Hepatocyte (in vitro differentiated cells): Measurements from ENCODE around the gene CHRNE. TPM values are rescaled to one million over a fixed set of nuclear protein-coding genes. Genes with fewer than 3 reads are reported as not detected.

Experiments used
- DNase-seq: peaks from one replicate; pipeline ENCODE4 v3.0.0-alpha.2; 2016; ENCODE audit warnings: low spot score
- H2AFZ ChIP-seq: fragments of 200-600 bp; sonication (generic); 2 replicates; pipeline ENCODE4 v1.6.0; 2016; ENCODE audit warnings: antibody characterized with exemption, mild to moderate bottlenecking
- H3K27ac ChIP-seq: fragments of 200-600 bp; sonication (generic); 2 replicates; pipeline ENCODE4 v1.5.1; 2016; ENCODE audit warnings: mild to moderate bottlenecking
- H3K27me3 ChIP-seq: fragments of 200-600 bp; sonication (generic); 2 replicates; pipeline ENCODE4 v1.6.1; 2016
- H3K36me3 ChIP-seq: fragments of 200-600 bp; sonication (generic); replicated peaks from 2 replicates; pipeline ENCODE4 v1.5.1; 2016; ENCODE audit warnings: low read depth; ENCODE audit not compliant: insufficient read depth
- H3K4me1 ChIP-seq: fragments of 200-600 bp; sonication (generic); 2 replicates; pipeline ENCODE4 v1.5.1; 2016; ENCODE audit warnings: mild to moderate bottlenecking, moderate library complexity; ENCODE audit not compliant: insufficient read depth
- H3K4me2 ChIP-seq: fragments of 200-600 bp; sonication (generic); 2 replicates; pipeline ENCODE4 v1.6.0; 2016
- H3K4me3 ChIP-seq: fragments of 200-600 bp; sonication (generic); 2 replicates; pipeline ENCODE4 v1.5.1; 2016; ENCODE audit warnings: mild to moderate bottlenecking
- H3K79me2 ChIP-seq: fragments of 200-600 bp; sonication (generic); 2 replicates; pipeline ENCODE4 v1.6.0; 2017; ENCODE audit warnings: mild to moderate bottlenecking
- H3K9me2 ChIP-seq: fragments of 200-600 bp; sonication (generic); replicated peaks from 2 replicates; pipeline ENCODE4 v1.6.0; 2017; ENCODE audit warnings: mild to moderate bottlenecking; ENCODE audit not compliant: insufficient read depth
- H3K9me3 ChIP-seq: fragments of 200-600 bp; sonication (generic); 2 replicates; pipeline ENCODE4 v1.5.1; 2016; ENCODE audit warnings: low read depth, mild to moderate bottlenecking
- H4K20me1 ChIP-seq: fragments of 200-600 bp; sonication (generic); 2 replicates; pipeline ENCODE4 v1.6.0; 2016; ENCODE audit warnings: mild to moderate bottlenecking; ENCODE audit not compliant: insufficient read depth, poor library complexity, severe bottlenecking
- EZH2 ChIP-seq: fragments of 200-600 bp; sonication (generic); IDR thresholded peaks from 2 replicates; pipeline ENCODE4 v1.6.1; 2016; ENCODE audit warnings: antibody characterized with exemption, mild to moderate bottlenecking, borderline replicate concordance
- EZH2phosphoT487 ChIP-seq: fragments of 200-600 bp; sonication (generic); IDR thresholded peaks from one replicate; pipeline ENCODE4 v1.6.1; 2018; ENCODE audit warnings: antibody characterized with exemption, mild to moderate bottlenecking, low read depth, moderate library complexity; ENCODE audit not compliant: unreplicated experiment, severe bottlenecking
- WGBS: methylation state at CpG from one replicate; pipeline ENCODE4 v1.1.6; 2016; ENCODE audit warnings: low lambda C conversion rate; ENCODE audit errors: missing lambda C conversion rate; 5-methylcytosine and 5-hydroxymethylcytosine counted together
- polyA plus RNA-seq: library from polyadenylated mRNA; unstranded; fragments of >200 nt; fragmentation: Nextera tagmentation; extraction: Ambion mirVana; gene quantifications from 2 replicates; pipeline ENCODE4 v1.2.1, GENCODE V29; 2016
- total RNA-seq: library from RNA; depleted of rRNA; stranded (reverse); fragments of >200 nt; gene quantifications from 2 replicates; pipeline ENCODE4 v1.2.3, GENCODE V29; 2014
- TF ChIP-seq, protein P1 (sequence below): fragments of 200-600 bp; sonication (generic); IDR thresholded peaks from 2 replicates; pipeline ENCODE4 v1.5.1; 2016; ENCODE audit warnings: antibody characterized with exemption, mild to moderate bottlenecking; ENCODE audit not compliant: poor library complexity

CHRNE gene
- total and polyA plus RNA-seq, 2 experiments from 2014 or later: 0.60 to 1.2 TPM

DNA sequence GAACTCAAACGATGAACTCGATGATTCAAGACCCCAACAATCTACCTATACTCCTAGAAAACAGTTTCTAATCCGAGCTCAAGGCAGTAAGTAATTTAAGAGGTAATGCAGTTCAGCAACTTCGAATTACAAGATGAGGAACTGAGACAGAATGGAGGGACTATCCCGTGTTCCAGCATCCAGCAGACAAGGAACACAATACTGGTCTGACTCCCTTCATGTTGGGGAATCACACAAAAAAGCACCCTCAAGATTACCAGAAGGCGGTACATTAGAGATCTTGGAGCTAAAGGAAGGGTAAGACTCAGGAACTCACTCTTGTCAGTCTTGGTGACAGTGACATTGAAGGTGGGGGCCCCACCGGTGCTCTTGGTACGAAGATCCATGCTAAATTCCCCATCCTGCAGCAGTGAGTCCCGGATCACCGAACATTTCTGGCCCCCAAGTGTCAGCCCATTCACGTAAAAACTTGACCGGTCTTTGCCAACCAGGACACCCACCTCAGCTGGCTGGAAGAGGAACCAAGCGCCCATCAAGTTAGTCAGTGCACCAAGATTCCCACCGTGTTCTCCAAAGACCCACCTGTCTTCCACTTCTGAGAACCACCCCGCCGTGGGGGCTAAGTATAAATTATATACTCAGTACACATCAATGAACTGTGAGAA is 43.5 kb upstream of the CHRNE start:
- Histone ChIP-seq H3K9me2 (no peaks in the 10 kb centered on the region), H3K27me3 (no peaks in the 10 kb centered on the region), H3K27ac (peak overlapping the region; percentile 100), H4K20me1 (peaks cover 21% of the 10 kb centered on the region), H3K4me3 (peak overlapping the region; percentile 91), H3K4me1 (peaks cover 36% of the 10 kb centered on the region), H3K36me3 (no peaks in the 10 kb centered on the region), H3K4me2 (peak overlapping the region; percentile 86), H3K79me2 (peaks cover 58% of the 10 kb centered on the region), H2AFZ (no peak overlapping the region), H3K9me3 (no peaks in the 10 kb centered on the region)
- TF ChIP-seq EZH2: no peak
- TF ChIP-seq, protein P1, sequence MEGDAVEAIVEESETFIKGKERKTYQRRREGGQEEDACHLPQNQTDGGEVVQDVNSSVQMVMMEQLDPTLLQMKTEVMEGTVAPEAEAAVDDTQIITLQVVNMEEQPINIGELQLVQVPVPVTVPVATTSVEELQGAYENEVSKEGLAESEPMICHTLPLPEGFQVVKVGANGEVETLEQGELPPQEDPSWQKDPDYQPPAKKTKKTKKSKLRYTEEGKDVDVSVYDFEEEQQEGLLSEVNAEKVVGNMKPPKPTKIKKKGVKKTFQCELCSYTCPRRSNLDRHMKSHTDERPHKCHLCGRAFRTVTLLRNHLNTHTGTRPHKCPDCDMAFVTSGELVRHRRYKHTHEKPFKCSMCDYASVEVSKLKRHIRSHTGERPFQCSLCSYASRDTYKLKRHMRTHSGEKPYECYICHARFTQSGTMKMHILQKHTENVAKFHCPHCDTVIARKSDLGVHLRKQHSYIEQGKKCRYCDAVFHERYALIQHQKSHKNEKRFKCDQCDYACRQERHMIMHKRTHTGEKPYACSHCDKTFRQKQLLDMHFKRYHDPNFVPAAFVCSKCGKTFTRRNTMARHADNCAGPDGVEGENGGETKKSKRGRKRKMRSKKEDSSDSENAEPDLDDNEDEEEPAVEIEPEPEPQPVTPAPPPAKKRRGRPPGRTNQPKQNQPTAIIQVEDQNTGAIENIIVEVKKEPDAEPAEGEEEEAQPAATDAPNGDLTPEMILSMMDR: no peak
- TF ChIP-seq EZH2phosphoT487: no peak
- 63% methylated on average over 16 of the region's 16 CpGs for WGBS
- no peak for DNase-seq

DNA sequence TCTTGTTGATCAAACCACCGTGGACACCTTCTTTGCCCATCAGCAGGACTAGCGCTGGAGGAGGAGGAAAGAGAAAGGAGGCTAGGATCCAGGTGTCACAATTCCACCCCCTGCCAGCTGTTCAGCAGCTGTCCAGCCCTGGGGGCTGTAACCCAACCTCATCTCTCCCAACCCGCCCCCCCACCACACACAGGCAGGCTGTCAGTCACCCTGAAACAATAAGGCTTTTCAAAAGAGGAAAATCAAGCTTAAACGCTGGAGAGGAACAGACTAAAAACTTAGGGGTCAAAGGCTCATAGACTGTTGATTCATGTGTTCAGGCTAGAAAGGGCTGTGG is 43.0 kb upstream of the CHRNE start:
- Histone ChIP-seq H2AFZ (no peak overlapping the region), H3K4me1 (peaks cover 36% of the 10 kb centered on the region), H3K9me2 (no peaks in the 10 kb centered on the region), H3K27me3 (no peaks in the 10 kb centered on the region), H3K36me3 (no peaks in the 10 kb centered on the region), H3K4me2 (peak overlapping the region; percentile 86), H3K9me3 (no peaks in the 10 kb centered on the region), H3K27ac (peak overlapping the region; percentile 100), H3K79me2 (peaks cover 63% of the 10 kb centered on the region), H3K4me3 (no peak overlapping the region), H4K20me1 (peaks cover 21% of the 10 kb centered on the region)
- no peak for DNase-seq
- TF ChIP-seq EZH2phosphoT487: no peak
- TF ChIP-seq, protein P1: no peak
- TF ChIP-seq EZH2: no peak
- 56% methylated on average over 4 of the region's 4 CpGs for WGBS

DNA sequence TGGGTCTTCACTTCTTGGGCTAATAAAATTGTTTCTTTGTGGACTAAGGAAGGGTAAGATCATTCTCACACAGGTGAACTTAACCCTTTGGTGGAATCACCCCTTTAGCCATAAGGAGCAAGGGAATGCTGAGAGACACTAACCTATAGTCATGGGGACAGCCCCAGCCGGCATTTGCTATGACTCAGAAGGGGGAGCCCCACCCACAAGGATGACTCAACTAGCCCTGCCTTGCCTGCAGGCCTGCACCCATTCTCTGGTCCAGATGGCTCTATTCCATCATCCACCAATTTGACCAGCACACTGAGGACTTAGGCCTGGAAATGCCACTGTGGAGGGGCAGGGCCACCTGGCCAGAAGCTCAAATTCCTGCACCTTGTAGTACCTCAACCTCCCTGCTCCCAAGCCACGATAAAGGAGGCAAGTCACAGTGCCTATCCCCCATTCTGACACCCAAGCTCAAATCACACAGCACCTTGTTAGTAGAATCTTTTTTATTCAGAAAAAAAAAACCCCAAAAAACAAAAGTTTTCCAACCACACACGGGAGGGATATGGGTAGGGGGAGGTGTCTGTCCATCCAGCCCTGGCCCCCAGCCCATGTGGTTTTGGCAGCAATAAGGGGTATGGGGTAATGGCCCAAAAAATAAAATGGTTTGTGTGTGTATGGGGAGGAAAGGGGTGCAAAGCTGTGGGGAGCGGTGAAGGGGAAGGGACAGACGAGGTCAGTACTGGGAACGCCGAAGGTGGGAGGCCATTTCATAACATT is 42.5 kb upstream of the CHRNE start:
- Histone ChIP-seq H3K79me2 (peaks cover 66% of the 10 kb centered on the region), H3K27ac (peak overlapping the region; percentile 100), H3K27me3 (no peaks in the 10 kb centered on the region), H3K36me3 (no peaks in the 10 kb centered on the region), H4K20me1 (peaks cover 21% of the 10 kb centered on the region), H3K9me3 (no peaks in the 10 kb centered on the region), H3K4me3 (no peak overlapping the region), H3K4me1 (peaks cover 31% of the 10 kb centered on the region), H3K4me2 (peak overlapping the region; percentile 86), H2AFZ (no peak overlapping the region), H3K9me2 (no peaks in the 10 kb centered on the region)
- 70% methylated on average over 7 of the region's 7 CpGs for WGBS
- DNase-seq: peak; percentile 82
- TF ChIP-seq EZH2 (no peak), EZH2phosphoT487 (no peak)
- TF ChIP-seq, protein P1: no peak
